HS-5 (cell line): ENCODE results near the gene VWF.

Experiments
- DNase-seq: peaks from one replicate; pipeline ENCODE4 v3.0.0-alpha.2; 2012; ENCODE audit warnings: low read depth

VWF gene

DNA sequence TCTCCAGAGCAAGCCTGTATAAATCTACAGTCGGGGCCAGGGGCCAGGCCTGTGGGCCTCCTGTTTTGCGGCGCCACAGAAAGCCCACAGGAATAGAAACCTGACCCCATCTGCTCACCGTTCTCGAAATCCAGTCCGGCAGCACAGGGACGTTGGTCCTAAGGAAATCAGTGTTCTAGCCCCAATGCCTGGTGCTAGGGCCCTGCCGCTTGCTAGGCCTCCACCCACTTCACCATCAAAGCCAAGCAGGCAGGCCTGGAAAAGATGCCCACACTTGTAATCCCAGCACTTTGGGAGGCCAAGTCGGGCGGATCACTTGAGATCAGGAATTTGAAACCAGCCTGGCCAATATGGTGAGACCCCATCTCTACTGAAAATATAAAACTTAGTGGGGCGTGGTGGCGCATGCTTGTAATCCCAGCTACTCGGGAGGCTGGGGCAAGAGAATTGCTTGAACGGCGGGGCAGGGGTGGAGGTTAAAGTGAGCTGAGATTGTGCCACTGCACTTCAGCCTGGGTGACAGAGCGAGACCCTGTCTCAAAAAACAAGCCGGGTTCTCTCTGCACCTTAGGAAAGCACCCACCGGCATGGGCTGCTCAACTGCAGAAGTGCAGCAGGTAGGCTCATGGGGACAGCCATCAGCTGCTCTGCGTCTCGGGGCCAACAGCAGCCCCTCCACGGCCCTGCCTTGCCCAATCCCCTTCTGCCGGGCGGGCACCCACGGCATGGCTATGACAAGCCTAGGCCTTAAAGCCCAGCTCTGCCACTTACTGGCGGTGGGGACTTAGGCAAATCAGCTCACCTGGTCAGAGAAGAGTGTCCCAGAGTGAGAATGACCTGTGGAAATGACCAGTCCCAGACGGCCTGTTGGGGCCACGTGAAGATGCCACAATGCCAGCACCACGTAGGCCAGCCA lies 47.4 kb downstream of the VWF start:
- DNase-seq, result no peak

DNA sequence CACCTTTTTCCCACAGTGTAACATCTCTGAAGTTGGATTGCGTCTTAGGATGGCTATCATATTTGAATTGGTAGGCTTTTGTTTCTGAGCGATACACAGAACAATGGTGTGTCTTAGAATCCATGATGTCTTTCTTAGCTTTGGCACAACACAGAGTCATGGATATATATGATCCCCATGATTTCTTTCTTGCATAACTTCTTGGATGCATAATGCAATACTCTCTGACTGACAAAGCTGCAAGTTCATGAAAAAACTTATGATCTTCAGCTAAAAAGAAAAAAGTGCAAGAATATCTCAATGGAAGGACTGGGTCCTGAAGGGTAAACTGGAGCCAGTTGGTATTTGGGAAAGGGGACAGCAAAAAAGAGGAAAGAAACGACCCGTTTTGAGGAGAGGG lies 48.1 kb downstream of the VWF start:
- no peak for DNase-seq

DNA sequence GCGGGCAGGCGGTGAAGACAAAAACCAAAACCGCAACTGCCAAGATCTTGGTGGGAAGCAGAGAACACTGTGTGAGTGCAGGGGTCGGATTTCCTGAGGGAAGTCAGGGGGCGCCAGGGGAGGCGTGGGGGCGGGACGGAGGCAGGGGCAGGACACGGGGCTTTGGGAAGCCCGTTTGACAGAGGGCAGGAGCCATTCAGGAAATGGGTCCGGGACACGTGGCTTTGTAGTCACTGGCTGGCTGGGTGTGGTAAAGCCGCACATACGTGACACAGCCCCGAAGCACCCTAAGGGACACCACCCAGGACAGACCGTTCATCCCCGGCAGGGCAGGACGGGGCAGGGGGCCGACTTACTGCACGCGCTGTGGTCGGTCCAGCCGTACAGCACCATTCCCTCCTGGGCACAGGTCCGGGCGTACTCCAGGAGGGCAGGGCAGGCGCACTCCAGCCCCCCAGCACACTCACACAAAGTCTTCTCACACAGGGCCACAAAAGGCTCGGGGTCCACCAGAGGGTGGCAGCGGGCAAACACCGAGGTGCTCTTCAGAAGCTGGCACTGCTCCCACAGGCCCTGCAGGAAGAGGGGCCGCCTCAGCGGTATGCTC lies 49.4 kb downstream of the VWF start:
- no peak for DNase-seq

DNA sequence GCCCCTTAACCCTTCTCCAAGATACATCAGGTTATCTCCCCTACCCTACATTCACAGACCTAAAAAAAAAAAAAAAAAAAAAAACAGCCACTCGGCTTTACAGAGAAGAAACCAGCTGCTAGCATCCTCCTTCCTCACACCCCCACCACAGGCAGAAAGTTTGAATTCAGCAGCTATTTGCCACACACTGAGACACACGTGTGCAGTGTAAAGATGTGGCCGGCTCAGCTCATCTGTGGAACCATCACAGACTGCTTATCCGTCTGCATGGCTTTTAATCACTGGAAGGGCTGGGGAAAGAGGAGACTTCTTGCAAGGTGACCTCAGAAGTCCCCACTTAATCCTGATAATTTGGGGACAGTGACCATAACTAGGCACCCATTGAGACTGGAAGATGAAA lies 50.0 kb downstream of the VWF start:
- no peak for DNase-seq

DNA sequence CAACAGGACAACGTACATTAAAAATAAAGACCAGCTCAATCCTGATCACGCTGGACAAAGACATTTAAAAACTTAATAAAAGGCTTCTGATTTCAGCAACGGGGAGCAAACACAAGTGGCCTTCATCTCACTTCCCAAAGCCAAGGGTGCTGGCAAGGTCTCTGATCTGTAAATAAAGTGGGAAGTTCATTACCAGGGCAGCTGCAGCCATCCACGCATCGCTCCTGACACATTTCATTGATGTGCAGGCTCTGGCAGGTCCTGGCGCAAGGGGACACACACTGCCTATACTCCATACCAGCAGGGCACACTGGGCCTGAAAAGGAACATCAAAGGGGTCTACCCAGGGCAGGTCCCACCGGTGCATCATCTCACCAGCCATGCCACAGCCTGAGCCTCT lies 51.0 kb downstream of the VWF start:
- DNase-seq, result no peak

DNA sequence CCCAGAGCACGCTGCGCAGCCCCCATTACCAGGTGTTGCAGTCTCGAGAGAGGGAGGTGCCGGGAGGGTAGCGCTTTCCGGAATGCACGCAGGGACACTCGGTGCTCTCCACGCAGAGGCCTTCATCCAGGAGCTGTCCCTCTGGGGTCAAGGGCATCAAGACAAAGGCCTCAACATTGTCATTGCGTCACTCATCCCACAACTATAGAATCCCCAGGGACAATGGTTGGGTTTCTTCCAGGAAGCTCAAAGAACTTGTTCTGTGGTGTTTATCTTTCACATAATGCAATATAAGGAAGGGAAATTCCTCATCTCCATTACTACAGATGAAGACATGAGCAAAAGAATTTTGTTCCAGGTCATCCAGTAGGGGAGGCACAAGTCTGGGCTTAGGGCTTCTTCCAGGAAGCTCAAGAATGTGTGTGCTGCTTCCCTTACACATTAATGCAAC lies 52.1 kb downstream of the VWF start:
- no peak for DNase-seq

DNA sequence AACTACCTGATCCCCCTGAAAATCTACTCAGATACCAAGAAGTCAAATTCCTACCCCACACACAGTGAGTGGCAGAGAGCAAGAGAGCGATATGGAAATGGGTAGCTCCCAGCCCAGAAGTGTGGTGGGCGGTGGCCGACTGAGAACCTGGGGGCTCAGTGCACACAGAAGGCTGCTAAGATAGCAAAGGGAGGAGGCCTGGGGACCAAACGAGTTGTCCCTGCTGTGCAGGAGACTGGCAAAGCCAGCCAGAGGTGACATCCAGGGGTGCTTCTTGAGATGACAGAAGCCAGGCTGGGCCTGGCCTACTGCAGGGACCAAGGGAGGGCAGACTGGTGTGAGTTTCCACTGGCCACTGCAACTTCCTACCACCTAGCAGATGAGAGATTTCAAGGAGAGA lies 52.9 kb downstream of the VWF start:
- no peak for DNase-seq

DNA sequence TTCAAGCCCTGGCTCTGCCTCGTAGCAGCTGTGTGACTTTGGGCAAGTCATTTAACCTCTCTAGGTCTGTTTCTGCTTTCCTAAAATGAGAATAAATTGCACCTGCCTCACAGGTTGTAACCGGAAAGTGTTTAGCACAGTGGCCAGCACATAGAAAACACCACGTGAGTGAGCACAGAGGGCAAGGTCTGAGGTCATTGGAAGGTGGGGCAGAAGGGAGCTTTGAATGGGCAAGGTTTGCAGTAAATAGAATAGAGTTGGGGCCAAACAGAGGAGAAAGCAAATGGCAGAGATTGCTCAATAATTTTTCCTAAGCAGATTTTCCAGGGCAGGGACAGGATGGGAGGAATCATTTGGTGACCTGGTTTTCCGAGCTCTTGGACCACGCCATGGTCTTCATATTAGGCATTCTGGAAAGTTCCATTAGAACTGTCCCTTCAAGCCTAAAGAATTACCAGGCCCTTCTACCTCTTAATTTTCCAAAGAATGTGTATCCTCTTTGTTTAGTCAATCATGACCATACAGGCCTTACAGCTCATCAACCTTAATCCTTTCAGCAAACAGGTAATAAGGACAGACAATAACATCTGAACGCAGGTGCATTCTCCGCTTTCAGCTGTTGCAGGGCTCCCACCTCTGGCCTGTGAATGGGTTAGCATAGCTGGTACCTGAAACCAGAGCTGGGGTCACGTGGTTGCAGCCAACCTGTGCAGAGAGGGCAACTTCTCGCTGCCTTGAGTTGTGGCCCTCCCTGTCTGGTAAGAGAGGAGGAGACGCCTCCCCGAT lies 53.8 kb downstream of the VWF start:
- DNase-seq, result no peak

DNA sequence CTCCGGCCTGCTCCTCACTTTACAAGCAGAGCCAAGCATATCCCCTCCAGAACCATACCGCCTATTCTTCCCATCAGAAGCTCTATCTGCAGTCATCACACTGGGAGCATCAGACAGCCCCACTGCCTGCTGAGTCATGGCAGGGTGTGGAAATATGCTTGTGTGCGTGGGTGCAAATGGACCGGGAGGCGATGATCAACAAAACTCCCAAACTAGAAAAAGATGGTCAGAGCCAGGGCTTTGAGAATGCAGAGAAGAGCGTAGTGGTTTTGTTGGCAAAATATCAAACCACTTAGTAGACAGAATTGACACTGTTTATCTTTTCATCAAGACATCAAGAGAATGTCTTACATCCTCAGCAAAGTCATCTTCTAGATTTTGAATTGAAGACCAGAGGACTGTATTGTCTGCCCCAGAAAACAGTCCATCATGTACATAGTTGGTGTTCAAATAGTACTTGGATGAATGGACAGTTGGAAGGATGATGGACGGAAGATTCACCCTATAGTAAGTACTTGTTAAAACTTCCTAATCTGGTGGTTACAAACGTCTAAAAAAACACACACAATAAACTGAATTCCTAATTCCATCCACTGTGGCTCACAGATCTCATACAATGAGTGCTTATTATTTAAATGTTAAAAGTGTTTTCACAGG lies 54.9 kb downstream of the VWF start:
- no peak for DNase-seq

DNA sequence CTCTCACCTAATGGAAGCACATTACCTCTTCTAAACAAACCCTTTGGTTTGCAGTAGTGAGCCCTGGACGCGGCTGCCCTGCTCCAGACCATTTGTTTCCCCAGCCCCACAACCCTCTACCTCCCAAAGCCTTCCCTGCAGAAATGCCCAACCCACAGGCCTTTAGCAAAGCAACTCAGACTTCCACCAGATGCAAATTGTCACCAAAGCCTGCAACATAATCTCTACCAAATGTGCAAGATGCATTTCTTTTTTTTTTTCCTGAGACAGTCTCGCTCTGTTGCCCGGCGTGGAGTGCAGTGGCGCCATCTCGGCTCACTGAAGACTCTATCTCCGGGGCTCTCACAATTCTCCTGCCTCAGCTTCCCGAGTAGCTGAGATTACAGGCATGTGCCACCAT lies 56.2 kb downstream of the VWF start:
- DNase-seq, result no peak

DNA sequence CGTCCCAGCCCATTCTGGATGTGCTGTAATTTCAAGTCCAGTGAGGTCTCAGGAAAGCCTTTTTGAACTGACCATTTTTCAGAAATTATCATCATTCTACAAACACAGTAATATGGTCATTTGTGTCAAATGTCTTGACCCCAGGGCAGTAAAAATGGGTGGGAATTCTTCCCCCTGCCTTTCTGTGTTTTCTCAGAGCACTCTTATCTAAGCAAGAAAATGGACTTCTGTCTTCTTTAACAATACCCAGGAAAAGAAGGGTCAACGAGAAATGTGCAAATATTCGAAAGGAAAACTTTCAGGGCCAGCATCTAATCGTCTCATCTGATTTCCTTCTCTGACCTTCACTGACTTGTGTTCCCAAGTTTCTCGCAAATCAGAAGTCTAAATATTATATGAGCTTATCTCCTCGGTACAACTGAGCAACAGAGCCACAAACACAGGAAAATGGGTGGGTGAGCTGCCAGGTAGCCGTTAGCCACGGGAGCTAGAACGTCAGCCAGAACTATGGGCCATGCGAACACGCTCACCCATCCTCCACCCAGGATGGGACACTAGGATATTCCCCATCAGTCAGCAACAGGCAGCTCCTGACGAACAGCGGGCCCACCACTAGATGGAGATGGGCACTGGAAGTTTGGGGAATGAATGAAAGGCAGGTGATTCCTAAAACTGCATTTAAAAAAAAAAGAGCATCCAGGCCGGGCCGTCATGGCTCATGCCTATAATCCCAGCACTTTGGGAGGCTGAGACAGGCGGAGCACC lies 57.1 kb downstream of the VWF start:
- no peak for DNase-seq

DNA sequence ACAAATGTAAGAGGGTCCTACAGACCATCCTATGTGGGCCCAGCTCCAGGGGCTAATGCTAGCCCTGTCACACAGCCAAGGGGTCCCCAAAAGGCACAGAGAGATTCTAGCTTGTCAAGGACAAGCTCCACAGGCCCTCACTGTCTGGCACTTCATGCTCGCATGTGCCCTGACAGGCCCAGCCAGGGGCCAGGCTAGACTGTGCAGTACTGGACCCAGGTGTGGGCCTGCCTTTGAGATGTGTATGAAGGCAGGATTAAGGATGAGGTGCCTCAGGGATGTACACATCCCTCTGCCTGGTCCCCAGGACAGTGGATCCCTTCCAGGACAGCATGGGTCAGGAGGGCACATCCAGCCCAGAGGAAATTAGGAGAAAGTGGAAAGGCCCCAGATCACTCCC lies 57.8 kb downstream of the VWF start:
- no peak for DNase-seq

DNA sequence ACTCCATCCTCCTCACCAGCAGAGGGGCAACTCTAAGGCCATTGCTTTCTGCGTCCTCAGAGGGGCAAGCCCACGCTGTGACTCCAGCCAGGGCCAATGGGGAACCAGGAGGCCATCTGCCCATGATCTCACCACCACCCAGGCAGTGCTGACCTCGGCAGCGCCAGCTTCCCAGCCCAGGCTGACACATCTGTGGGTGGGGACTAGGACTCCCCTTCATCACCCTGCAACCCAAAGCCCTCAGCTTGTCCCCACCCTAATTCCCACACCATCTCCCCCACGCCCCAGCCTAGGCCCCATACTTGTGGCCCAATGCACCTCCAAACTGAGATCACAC lies 58.6 kb downstream of the VWF start:
- DNase-seq, result no peak

DNA sequence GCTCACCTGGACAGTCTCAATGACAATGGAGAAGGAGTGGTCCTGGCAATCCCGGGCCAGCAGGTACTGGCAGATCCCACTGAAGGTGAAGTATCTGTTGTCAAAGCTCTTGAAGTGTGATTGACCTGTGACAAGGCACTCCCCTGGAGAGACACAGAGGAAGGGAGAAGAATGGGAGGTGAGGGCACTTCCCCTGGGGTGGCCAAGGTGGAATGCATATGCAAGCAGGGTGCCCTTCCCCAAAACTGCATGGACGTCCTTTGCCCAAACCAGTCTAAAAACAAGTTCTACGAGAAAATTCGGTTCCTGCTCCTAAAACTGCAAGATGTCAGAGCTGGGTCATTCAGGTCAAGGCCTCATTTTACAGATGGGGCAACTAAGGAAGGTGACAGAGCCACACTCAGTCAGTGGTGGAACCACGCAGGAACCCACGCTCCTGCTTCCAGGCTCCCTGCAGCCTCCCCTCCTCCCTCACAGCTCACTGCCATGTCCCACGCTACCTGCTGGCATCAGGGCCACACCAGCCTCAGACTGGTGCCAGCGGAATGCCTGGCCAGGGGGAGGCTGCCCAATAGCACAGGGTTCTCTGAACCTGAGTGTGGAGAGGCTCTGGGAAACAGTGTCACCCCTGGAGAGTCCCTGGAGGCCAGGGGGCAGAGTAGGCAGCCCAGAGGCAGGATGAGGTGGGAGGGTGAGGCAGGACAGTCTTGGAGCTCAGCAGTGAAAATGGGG lies 59.2 kb downstream of the VWF start:
- no peak for DNase-seq

DNA sequence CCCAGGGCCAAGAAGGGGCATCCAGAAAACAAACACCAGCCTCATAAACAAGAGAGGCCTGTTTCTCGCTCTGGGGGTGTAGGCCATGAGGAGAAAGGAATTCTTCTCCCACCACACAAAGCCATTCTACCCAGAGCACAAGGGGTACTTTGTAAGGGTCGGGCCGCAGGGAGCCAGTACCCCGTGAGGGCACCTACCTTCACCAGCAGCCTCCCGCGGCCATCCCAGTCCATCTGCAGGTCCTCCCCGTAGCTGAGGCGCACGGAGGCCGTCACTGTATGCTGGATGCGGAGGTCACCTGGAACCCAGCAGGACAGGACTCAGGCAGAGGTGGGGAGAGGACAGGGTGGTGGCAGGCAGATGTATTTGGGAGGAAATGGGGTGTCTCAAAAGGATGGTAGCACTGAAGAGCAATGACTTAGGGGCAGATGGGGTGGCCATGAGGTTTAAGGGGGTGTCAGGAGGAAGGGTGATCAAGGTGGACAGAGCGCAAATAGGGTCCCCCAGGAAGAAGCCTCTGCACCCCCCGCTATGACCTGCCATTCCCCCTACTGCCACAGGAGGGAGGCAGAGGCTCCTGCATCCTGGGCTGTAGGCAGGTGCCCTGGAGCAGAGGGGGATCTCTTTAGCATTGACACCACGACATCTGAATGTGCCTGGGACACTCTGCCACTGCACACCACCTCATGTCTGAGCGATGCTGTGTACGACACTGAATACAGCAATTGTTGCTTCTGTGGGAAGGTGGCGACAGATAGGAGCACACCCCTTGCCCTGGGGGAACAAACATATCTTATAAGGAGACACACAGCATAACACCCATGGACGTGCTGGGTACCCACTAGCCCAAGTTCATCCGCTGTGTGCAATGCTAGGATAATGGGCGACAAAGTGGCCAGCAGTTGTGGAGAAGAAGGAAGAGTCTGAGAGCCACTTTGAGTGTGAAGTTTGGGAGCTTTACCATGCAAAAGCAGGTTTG lies 61.4 kb downstream of the VWF start:
- no peak for DNase-seq

DNA sequence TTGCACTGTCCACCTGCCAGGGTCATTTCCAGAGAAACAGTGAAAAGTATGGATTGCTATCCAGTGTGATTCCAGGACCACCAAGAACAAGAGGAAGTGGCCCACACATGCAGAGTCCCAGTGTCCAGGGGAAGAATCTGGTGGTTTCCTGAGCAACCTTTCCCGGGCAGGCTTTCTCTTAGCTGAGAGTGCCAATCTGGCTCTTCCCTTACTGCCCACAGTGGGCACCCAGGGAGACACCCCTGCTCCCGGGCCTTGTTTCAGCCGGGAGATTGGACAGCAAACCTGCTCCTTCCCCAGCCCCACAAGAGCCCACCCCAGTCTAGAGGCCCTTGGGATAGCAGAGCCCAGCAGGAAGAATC lies 62.1 kb downstream of the VWF start:
- DNase-seq, result no peak

DNA sequence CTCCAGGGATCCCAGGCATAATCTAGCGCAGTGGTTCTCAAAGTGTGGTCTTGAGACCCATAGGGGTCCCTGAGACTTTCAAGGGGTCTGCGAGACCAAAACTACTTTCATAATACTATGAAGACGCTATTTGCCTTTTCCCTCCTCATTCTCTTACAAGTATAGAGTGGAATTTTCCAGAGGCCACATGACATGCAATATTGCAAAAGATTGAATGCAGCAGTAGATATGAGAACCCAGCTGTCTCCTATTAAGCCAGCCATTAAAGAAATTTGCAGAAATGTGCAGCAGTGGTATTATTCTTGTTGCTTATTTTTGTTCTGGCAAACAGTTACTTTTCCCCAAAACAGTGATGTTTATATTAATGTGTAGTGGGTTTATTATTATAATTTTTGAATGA lies 62.8 kb downstream of the VWF start:
- no peak for DNase-seq

DNA sequence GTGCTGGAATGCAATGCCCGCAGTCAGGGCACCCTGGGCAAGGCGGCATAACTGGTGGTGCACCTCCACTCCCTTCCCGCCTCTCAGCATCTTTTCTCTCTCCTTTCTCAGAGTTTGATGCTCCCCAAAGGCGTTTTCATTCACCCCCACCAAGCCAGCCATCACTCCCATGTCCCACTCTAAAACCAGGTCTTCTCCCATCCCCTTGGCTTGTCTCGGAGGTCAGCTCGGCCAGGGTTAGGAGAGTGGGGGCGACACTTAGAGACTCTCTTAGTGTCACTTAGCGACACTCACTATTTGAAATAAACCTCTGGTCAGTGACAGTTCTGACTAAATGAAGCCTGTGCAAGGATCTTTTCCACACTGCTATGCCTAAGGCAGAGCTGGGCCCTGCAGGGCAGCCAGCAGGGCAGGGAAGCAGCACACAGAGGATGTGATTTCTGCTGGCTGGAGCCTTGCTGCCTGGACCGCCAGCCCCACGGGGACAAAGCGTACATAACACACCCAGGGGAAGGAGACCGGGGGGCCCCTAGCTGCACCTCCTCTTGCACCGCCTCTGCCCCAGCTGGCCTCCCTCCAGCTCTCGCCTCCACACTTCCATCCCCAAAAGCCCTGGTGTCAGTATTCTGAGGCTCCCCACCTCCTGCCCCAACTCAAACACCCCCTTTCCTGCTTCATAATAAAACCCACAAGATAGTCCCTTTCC lies 64.5 kb downstream of the VWF start:
- no peak for DNase-seq

DNA sequence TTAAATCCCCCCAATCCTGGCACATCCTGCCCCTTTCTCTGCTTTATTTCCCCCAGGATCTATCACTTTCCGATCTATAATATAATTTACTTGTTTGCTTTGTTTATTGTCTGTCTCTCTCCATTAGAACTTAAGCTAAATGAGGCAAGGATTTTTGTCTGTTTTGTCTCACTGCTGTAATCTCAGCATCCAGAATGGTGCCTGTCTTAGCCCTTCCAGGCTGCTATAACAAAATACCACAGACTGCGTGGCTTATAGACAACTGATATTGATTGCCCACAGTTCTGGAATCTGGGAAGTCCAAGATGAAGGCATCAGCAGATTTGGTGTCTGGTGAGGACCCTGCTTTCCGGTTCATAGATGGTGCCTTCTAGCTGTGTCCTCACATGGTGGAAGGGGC lies 65.2 kb downstream of the VWF start:
- no peak for DNase-seq
